IgD-negative memory B cell (primary cell): ENCODE results near the gene PDE2A. TPM values are rescaled to one million over a fixed set of nuclear protein-coding genes. Genes with fewer than 3 reads are reported as not detected.
A peak's percentile ranks its signal among the peaks of the same experiment; 100 is the strongest.

ENCODE experiments used
- H3K27ac Mint-ChIP-seq, 3 donors: one replicate each; pipeline ENCODE4 v1.8.0; 2020 to 2022; ENCODE audit warnings: mild to moderate bottlenecking in 3 of 3, mixed read lengths in 3 of 3, moderate library complexity in 1 of 3
- H3K27me3 Mint-ChIP-seq: one replicate; pipeline ENCODE4 v1.8.0; 2021; ENCODE audit warnings: mixed read lengths
- H3K36me3 Mint-ChIP-seq: one replicate; pipeline ENCODE4 v1.8.0; 2020; ENCODE audit warnings: mild to moderate bottlenecking, mixed read lengths
- H3K4me1 Mint-ChIP-seq, 3 donors: one replicate each; pipeline ENCODE4 v1.8.0; 2020 to 2022; ENCODE audit warnings: mixed read lengths in 3 of 3, mild to moderate bottlenecking in 1 of 3
- H3K4me3 Mint-ChIP-seq, 4 donors: one replicate each; pipeline ENCODE4 v1.8.0; 2020 to 2022; ENCODE audit warnings: mild to moderate bottlenecking in 4 of 4, mixed read lengths in 4 of 4, moderate library complexity in 3 of 4
- H3K9me3 Mint-ChIP-seq, 3 donors: one replicate each; pipeline ENCODE4 v1.8.0; 2020 to 2021; ENCODE audit warnings: mixed read lengths in 3 of 3, mild to moderate bottlenecking in 1 of 3
- polyA plus RNA-seq: library from polyadenylated mRNA; unstranded; fragments of 300-500 nt; fragmentation: Illumina TruSeq; gene quantifications from one replicate; pipeline ENCODE4 v1.2.3, GENCODE V29; 2021

The PDE2A gene
- not detected for polyA plus RNA-seq

- Mint-ChIP-seq H3K27me3 (peaks cover 57% of the 10 kb centered on the region), H3K27ac (peak within 1 kb of the TSS in 1 of 3 donors; percentile 0), H3K4me3 (no peak within 1 kb of the TSS), H3K36me3 (peaks cover 2% of the 10 kb centered on the region), H3K9me3 (peaks cover 0 to 6% (median 0%) of the 10 kb centered on the region in 3 donors), H3K4me1 (peaks cover 3 to 11% (median 8%) of the 10 kb centered on the region in 3 donors)
Measured at GRCh38 chr11:72673943-72674828, at the start of gene PDE2A. Gene PDE2A, minus strand, starts transcription at chr11:72674422. Its CDS starts 215 bp downstream, at chr11:72674207.

DNA sequence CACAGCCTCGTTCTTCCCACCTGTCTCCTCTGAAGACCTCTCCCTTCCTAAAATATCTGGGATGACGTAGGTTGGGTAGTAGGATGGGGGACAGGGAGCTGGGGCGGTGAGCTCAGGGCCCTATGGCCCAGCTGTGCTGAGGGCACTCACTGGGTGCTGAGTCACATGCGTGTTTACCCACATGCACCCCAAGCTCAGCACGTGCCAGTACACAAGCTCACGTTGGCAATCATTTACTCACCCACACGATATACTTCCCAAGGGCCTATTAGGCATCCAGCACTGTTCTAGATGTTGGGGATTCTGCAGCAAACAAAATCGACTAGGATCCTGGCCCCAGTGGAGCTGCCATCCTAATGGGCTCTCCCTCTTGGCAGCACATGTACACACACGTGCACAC is 49.3 kb upstream of the PDE2A start:
- no peaks in the 10 kb centered on the region for H3K9me3 Mint-ChIP-seq
- peak overlapping the region in 2 of 3 donors; percentile 53 to 78 for H3K27ac Mint-ChIP-seq

DNA sequence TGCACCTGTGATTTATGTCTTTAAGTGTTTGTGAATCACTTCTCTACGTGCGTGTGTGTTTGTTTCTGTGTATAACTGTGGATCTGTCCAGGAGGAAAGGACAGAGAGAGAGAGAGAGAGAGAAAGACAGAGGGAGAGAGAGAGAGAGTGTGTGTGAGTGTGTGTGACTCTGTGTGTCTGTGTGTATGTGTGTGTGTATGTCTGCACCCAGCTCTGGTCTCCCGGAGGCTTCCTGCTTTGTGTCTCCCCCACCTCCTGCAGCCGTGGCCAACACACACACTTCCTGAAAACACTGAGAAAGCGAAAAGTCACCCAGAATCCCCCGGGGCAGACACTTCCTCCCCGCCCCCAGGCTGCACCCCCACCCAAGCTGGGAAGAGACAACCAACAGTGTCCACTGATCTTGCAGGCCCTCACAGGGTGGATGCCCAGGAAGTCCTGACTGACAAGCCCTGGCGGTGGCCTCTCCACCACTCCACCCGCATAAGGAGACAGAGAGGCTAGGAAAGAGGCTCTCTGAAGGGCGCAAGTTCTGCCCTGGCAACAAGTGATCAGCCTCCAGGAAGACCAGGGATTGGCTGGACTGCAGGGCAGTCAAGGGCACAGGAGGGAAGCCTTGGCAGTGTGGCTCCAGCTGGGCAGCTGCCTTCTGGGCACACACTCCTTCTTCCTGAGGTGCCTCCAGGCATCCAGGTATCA is 48.0 kb upstream of the PDE2A start:
- H3K9me3 Mint-ChIP-seq: no peaks in the 10 kb centered on the region
- H3K4me1 Mint-ChIP-seq: peaks cover 31 to 63% (median 54%) of the 10 kb centered on the region in 3 donors
- H3K36me3 Mint-ChIP-seq: peaks cover 2% of the 10 kb centered on the region
- no peaks in the 10 kb centered on the region for H3K27me3 Mint-ChIP-seq
- peak overlapping the region; percentile 96 to 99 (median 98) for H3K27ac Mint-ChIP-seq
- H3K4me3 Mint-ChIP-seq: peak overlapping the region; percentile 79 to 99 (median 92)

More for the DNA sequence above, 49.3 kb upstream of the PDE2A start:
- H3K36me3 Mint-ChIP-seq: peaks cover 3% of the 10 kb centered on the region
- peaks cover 39 to 66% (median 56%) of the 10 kb centered on the region in 3 donors for H3K4me1 Mint-ChIP-seq
- H3K4me3 Mint-ChIP-seq: peak overlapping the region in 2 of 4 donors; percentile 47 to 60
- H3K27me3 Mint-ChIP-seq: no peaks in the 10 kb centered on the region

DNA sequence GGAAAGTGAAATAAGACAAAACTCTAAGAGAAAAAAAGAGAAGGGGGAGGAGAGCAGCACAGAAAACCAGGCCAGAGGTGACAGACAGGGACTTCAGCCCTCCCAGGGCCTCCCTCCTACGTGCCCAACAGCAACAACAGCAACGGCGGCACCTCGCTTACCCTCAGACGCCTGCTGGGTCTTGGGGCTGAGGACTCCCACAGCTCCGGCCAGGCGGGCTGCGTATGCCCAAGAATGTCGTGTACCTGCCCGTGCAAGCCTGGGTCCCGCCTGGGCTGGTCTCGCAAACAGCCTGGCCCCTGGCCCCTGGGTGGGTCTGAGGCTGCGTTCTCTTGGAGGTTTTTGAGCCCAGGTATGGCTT is 47.4 kb upstream of the PDE2A start:
- H3K27ac Mint-ChIP-seq: peak overlapping the region; percentile 96 to 99 (median 98)
- H3K9me3 Mint-ChIP-seq: no peaks in the 10 kb centered on the region
- peak overlapping the region; percentile 79 to 99 (median 92) for H3K4me3 Mint-ChIP-seq
- peaks cover 2% of the 10 kb centered on the region for H3K36me3 Mint-ChIP-seq
- no peaks in the 10 kb centered on the region for H3K27me3 Mint-ChIP-seq
- peaks cover 30 to 64% (median 55%) of the 10 kb centered on the region in 3 donors for H3K4me1 Mint-ChIP-seq

GRCh38 chr11:72721276-72721675 is 47.1 kb upstream of the PDE2A start:
- Mint-ChIP-seq H3K36me3 (peaks cover 2% of the 10 kb centered on the region), H3K4me3 (peak overlapping the region; percentile 79 to 99 (median 92)), H3K27me3 (no peaks in the 10 kb centered on the region), H3K9me3 (no peaks in the 10 kb centered on the region), H3K27ac (peak overlapping the region; percentile 96 to 99 (median 98)), H3K4me1 (peaks cover 30 to 64% (median 55%) of the 10 kb centered on the region in 3 donors)

GRCh38 chr11:72720784-72721183 is 46.6 kb upstream of the PDE2A start:
- H3K27me3 Mint-ChIP-seq: no peaks in the 10 kb centered on the region
- peak overlapping the region; percentile 79 to 99 (median 92) for H3K4me3 Mint-ChIP-seq
- peak overlapping the region; percentile 87 to 98 (median 96) for H3K27ac Mint-ChIP-seq
- peaks cover 30 to 64% (median 55%) of the 10 kb centered on the region in 3 donors for H3K4me1 Mint-ChIP-seq
- peaks cover 2% of the 10 kb centered on the region for H3K36me3 Mint-ChIP-seq
- no peaks in the 10 kb centered on the region for H3K9me3 Mint-ChIP-seq

- Mint-ChIP-seq H3K36me3 (no peaks in the 10 kb centered on the region), H3K27ac (peak overlapping the region; percentile 87 to 96 (median 92)), H3K4me3 (peak overlapping the region; percentile 53 to 94 (median 76)), H3K4me1 (peaks cover 26 to 56% (median 51%) of the 10 kb centered on the region in 3 donors), H3K9me3 (no peaks in the 10 kb centered on the region), H3K27me3 (no peaks in the 10 kb centered on the region)
Measured at GRCh38 chr11:72720047-72720446, 45.8 kb upstream of the PDE2A start.

- peak overlapping the region; percentile 53 to 94 (median 66) for H3K4me3 Mint-ChIP-seq
- no peaks in the 10 kb centered on the region for H3K27me3 Mint-ChIP-seq
- H3K27ac Mint-ChIP-seq: peak overlapping the region in 2 of 3 donors; percentile 92 to 96
- H3K9me3 Mint-ChIP-seq: no peaks in the 10 kb centered on the region
- H3K36me3 Mint-ChIP-seq: no peaks in the 10 kb centered on the region
- H3K4me1 Mint-ChIP-seq: peaks cover 24 to 55% (median 53%) of the 10 kb centered on the region in 3 donors
Measured at GRCh38 chr11:72719551-72719950, 45.3 kb upstream of the PDE2A start.

DNA sequence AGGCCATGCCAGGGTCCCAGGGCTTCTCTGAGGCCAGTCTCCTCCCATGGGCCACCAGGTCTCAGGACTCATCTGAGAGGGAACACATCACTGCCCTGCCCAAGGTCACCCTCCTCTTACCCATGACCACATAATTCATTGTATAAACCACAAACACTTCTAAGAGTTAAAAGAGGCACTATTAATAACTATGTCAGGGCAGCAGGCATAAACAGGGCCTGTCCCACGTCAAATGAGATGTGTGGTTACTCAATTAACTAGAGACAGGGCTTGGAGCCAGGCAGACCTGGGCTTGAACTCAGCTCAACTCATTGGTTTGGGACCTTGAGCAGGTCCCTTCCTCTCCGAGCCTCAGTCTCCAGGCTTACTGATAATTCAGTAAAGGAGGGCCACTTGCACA is 44.9 kb upstream of the PDE2A start:
- Mint-ChIP-seq H3K4me3 (peak overlapping the region in 3 of 4 donors; percentile 41 to 94 (median 61)), H3K9me3 (no peaks in the 10 kb centered on the region), H3K36me3 (no peaks in the 10 kb centered on the region), H3K27me3 (no peaks in the 10 kb centered on the region), H3K27ac (peak overlapping the region; percentile 59 to 96 (median 92)), H3K4me1 (peaks cover 24 to 56% (median 54%) of the 10 kb centered on the region in 3 donors)

GRCh38 chr11:72718101-72718501 is 43.9 kb upstream of the PDE2A start:
- H3K27ac Mint-ChIP-seq: peak overlapping the region in 1 of 3 donors; percentile 96
- no peak overlapping the region for H3K4me3 Mint-ChIP-seq
- H3K9me3 Mint-ChIP-seq: no peaks in the 10 kb centered on the region
- no peaks in the 10 kb centered on the region for H3K27me3 Mint-ChIP-seq
- H3K4me1 Mint-ChIP-seq: peaks cover 19 to 51% (median 47%) of the 10 kb centered on the region in 3 donors
- no peaks in the 10 kb centered on the region for H3K36me3 Mint-ChIP-seq

DNA sequence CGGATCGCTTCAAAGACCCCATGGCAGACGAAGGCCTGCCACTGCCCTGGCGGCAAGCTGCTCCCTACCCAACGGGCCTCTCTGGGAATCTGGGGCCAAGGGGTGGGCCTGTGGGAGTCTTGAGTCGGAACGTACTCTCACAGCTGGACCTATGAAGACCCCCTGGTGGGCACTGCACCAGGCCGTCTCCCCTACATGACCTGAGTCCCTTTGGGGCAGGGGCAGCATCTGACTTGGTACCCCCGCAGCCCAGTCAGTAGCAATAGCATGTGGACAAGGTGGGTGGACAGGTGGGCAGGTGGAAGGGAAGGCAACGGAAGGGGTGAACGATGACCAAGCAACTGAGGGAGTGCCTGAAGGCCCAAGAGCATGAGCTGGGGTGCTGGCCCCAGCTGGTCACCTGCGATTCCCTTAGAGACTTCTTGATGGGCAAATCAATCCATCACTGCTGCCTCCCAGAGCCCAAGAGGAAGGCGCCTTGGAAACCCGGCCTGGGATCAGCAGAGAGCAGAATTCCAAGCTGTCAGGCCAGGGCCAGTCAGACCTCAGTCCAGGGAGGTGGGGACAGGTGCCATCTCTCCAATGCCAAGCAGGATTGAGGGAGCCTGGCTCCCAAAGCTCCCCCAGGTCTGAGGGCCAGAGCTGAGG is 42.7 kb upstream of the PDE2A start:
- no peaks in the 10 kb centered on the region for H3K9me3 Mint-ChIP-seq
- no peak overlapping the region for H3K27ac Mint-ChIP-seq
- H3K27me3 Mint-ChIP-seq: no peaks in the 10 kb centered on the region
- no peaks in the 10 kb centered on the region for H3K36me3 Mint-ChIP-seq
- H3K4me1 Mint-ChIP-seq: peaks cover 11 to 46% (median 41%) of the 10 kb centered on the region in 3 donors
- H3K4me3 Mint-ChIP-seq: no peak overlapping the region

- Mint-ChIP-seq H3K9me3 (no peaks in the 10 kb centered on the region), H3K27me3 (no peaks in the 10 kb centered on the region), H3K27ac (no peak overlapping the region), H3K4me3 (no peak overlapping the region), H3K4me1 (peaks cover 8 to 43% (median 36%) of the 10 kb centered on the region in 3 donors), H3K36me3 (no peaks in the 10 kb centered on the region)
Measured at GRCh38 chr11:72716290-72716689, 42.1 kb upstream of the PDE2A start.

DNA sequence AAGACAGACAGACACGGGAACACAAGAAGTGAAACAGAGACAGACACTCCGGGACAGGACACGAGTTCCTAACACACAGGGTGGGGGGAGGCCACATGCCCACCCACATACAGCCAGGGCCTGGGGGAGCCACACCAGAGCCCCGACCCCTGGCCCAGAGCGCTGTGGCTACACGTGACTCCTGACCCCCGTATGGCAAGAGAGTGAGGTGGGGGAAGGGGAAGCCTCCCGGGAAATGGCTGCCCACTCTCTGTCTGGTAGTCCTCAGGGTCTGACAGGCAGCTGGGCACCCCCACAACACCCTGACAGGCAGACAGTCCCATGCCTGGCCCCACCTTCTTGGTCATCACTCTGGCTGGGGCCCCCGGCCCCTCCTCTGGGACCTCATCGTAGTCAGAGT is 38.6 kb upstream of the PDE2A start:
- Mint-ChIP-seq H3K27ac (no peak overlapping the region), H3K4me1 (peaks cover 0 to 14% (median 8%) of the 10 kb centered on the region in 3 donors), H3K9me3 (no peaks in the 10 kb centered on the region), H3K36me3 (no peaks in the 10 kb centered on the region), H3K27me3 (no peaks in the 10 kb centered on the region), H3K4me3 (no peak overlapping the region)

- H3K4me1 Mint-ChIP-seq: peaks cover 0 to 11% (median 5%) of the 10 kb centered on the region in 3 donors
- H3K36me3 Mint-ChIP-seq: no peaks in the 10 kb centered on the region
- no peaks in the 10 kb centered on the region for H3K9me3 Mint-ChIP-seq
- no peak overlapping the region for H3K27ac Mint-ChIP-seq
- no peaks in the 10 kb centered on the region for H3K27me3 Mint-ChIP-seq
- no peak overlapping the region for H3K4me3 Mint-ChIP-seq
Measured at GRCh38 chr11:72712168-72712751, 38.0 kb upstream of the PDE2A start.
